GM15510 (cell line): ENCODE measurements around the gene RAP1GAP2.

Source experiments
- POLR2A ChIP-seq: IDR thresholded peaks from 3 replicates; pipeline ENCODE4 v1.6.1; 2011; ENCODE audit warnings: borderline replicate concordance; ENCODE audit not compliant: insufficient read length; ENCODE audit errors: extremely low read depth

The RAP1GAP2 gene

DNA sequence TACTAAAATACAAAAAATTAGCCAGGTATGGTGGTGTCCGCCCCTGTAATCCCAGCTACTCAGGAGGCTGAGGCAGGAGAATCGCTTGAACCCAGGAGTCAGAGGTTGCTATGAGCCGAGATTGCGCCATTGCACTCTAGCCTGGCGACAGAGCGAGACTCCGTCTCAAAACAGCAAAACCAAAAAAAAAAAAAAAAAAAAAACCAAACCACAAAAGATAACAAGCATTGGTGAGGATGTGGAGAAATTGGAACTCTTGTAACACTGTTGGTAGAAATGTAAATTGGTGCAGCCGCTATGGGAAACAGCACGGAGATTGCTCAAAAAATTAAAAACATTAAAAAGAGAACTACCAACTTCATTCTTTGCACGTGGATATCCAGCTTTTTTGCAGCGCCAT, 147.7 kb downstream of the RAP1GAP2 start:
- no peak for TF ChIP-seq POLR2A

DNA sequence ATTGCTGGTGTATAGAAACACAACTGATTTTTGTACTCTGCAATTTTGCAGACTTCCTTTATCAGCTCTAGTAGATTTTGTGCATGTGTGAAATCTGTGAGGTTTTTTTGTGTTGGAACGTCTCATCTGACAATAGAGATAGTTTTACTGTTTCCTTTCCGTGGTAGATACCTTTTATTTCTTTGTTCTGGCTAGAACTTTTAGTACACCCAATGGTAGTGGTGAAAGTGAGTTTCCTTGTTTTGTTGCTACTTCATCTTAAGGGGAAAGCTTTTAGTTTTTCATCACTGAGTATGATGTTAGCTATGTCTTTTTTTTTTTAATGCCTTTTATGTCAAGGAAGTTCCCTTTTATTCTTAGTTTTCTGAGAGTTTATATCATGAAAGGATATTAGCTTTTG, 149.1 kb downstream of the RAP1GAP2 start:
- no peak for TF ChIP-seq POLR2A

DNA sequence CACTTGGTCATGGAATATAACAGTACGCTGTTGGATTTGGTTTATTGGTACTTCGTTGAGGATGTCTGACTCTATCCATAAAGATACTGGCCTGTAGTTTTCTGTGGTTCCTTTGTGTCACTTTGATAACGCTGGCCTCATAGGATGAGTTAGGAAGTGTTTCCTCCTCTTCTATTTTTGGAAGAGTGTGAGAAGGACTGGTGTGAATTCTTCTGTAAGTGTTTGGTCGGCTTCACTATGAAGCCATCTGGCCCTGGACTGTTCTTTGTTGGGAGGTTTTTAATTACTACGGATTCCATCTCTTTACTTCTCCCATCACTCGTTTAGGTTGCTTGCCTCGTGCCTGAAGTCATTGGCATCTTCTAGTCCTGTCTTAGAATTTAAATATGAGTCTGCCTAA, 149.9 kb downstream of the RAP1GAP2 start:
- no peak for TF ChIP-seq POLR2A

DNA sequence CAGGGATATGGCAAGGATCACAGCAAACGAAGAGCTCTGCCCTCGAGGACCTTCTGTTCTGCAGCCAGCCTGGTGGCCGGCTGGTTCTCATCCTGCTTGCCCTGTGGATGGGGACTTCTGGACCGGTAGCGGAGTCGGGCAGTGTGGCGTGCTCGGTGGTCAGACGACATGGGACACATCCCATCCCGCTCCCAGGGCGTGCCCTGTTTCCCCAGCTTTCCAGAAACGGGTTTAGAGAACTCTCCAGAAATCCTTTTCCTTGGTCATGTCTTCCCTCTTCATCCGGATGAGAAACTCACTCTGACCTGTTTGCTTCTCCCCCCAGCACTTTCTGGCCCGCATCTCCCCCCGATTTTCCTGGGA, 151.3 kb downstream of the RAP1GAP2 start:
- no peak for TF ChIP-seq POLR2A

DNA sequence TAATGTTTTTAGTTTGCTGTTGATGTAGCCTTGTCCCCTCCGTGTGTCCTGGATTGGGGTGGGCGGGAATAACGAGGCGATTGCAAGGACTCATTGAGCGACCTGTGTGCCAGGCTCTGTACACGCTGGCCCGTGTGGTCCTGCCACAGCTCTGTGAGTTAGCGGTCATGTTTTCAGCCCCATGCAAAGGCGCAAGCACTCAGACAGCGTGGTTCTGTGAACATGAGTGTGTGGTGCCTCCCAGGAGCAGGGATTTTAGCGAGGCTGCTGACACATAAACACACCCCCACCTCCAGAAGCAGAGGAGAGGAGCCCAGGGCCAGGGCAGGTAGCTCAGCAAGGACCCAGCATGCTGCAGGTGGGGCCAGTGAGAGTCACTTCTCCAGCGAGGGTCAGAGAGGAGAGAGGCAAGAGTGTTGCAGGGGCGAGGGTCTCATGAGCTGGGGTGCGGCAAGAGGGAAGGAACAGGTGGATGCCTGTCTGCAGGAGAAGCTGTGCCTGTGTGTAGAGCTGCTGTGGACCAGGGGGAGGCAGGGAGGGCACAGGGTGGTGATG, 151.8 kb downstream of the RAP1GAP2 start:
- no peak for TF ChIP-seq POLR2A

DNA sequence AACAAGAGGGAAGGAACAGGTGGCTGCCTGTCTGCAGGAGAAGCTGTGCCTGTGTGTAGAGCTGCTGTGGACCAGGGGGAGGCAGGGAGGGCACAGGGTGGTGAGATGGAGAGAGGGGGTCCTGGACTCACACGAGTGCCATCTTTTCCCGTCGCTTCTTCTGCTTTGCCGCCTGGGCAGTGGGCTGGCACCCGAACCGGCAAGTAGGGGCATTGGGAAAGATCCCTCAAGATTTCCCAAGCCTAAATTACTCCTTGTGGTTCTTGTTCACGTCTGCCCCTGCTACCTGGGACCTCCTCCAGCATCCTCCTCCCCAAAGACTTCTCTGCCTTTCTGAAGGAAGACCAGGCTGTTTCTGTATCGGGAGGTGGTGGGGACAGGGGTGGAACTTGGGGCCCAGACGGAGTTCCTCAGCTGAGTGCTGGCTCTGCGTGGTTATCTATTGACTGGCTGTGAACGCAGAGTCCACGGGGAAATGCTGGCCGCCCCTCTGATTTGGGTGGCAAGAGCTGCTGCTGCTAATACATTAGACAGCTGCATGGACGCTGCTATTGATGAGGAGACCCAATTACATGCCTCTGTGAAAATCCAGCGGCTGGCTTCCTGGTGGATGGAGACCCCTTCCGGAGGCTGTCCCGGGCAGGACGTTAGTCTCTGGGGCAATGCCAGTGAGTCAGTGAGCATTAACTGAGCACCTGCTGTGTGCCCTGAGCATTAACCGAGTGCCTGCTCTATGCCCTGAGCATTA, 152.7 kb downstream of the RAP1GAP2 start:
- TF ChIP-seq POLR2A = no peak

DNA sequence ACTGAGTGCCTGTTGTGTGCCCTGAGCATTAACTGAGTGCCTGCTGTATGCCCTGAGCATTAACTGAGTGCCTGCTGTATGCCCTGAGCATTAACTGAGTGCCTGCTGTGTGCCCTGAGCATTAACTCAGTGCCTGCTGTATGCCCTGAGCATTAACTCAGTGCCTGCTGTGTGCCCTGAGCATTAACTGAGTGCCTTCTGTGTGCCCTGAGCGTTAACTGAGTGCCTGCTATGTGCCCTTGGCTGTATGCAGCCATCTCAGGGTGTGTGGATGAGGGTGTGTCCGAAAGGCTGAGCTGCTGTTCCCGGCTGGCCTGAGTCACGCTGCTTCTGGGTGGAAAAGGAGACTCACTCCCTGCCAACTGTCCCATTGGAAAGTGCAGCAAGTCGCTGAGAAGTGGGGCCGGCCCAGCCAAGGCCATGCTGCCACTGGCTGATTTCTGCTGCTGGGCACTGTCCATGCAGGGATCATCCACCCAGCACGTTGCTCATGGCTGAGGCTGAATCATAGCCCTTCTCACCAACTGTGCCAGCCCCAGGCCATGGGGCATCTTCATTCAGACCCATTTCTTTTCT, 153.3 kb downstream of the RAP1GAP2 start:
- no peak for TF ChIP-seq POLR2A

DNA sequence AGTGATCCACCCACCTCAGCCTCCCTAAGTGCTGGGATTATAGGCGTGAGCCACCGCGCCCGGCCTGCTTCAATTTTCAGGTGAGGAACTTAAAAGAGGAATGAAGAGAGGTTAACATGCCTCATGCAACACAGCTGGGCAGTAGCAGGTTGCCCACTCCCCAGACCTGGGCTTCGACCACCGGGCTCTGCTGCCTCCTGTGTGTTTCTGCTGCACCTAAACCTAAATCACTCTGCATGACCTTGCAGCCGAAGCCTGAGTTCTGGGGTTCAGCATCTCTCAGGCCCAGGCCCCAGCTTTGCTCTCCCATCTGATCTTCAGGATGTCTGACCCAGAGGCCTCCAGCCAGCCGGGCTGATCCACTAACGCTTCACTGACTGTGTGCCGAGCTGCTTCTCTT, 154.6 kb downstream of the RAP1GAP2 start:
- TF ChIP-seq POLR2A = no peak

DNA sequence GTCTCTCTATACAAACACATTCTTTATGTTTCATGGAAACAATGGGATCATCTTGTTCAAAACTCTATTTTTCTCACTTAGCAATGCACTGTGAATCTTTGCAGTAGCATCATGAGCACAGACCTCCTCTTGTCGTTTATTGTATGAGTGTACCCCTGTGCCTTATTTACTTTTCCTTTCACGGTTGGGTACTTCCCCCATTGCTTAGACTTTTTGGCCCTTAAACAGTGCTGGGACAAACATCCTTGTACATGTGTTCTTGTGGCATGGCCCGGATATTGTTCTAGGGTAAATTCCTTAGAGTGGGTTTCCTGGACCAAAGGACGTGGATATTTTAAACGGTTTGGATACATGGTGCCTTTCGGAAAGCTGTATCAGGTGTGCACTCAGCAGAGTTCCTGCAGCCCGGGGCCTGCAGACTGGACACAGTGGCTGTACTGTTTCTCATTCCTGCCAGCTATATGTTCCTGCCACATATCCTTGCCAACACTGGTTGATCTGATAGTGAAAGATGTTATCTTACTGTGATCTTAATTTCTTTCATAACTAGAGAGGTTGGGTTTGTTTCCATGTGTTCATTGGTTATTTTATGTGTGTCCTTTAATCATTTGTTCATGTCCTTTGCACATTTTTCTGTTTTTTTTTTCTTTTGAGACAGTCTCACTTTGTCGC, 156.1 kb downstream of the RAP1GAP2 start:
- no peak for TF ChIP-seq POLR2A

DNA sequence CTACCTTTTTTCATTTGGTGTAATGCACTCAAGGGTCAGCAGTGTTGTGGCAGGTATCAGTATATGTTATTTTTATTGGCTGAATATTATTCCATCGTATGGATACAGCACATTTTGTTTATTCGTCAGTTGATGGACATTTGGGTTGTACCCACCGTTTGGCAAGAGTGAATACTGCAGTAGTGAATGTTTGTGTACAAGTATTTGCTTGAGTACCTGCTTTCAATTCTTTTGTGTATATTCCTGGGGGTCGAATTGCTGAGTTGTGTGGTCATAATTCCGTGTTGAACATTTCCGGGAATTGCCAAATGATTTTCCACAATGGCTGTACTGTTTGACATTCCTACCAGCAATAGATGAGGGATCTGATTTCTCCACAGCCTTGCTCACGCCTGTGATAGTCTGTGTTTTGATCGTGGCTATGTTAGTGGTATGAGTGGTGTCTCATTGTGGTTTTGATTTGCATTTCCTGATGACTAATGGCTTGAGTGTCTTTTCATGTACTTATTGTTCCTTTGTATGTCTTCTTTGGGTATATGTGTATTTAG, 158.7 kb downstream of the RAP1GAP2 start:
- no peak for TF ChIP-seq POLR2A

DNA sequence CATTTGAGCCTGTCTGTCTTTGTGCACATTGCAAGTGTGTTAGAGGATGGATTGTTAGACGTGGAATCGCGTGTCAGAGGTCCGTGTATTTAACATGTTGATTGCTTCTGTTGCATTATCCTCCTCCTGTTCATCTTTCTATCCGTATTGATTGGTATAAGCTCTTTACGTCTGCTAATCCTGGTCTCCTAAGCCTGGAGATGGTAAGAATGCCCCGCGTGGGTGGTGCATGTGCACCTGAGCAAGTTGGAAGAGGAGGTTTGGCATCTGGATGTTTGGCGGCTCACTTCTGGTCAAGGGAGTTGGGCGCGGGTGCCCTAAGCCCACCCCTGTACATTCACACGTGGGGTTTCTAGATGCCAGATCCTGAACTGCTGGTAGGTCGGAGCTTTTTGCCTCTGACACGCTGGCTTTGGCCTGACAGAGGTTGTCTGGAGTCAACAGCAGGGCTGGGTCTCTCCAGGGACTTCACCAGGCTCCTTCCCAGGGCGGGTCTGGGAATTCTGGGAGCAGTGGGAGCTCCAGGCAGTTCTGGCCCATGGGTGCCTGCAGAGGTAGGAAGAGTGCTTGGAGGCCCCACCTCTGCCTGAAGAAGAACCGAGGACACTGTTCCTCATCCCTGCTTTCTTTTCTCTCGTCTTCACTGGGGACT, 159.8 kb downstream of the RAP1GAP2 start:
- TF ChIP-seq POLR2A = no peak

DNA sequence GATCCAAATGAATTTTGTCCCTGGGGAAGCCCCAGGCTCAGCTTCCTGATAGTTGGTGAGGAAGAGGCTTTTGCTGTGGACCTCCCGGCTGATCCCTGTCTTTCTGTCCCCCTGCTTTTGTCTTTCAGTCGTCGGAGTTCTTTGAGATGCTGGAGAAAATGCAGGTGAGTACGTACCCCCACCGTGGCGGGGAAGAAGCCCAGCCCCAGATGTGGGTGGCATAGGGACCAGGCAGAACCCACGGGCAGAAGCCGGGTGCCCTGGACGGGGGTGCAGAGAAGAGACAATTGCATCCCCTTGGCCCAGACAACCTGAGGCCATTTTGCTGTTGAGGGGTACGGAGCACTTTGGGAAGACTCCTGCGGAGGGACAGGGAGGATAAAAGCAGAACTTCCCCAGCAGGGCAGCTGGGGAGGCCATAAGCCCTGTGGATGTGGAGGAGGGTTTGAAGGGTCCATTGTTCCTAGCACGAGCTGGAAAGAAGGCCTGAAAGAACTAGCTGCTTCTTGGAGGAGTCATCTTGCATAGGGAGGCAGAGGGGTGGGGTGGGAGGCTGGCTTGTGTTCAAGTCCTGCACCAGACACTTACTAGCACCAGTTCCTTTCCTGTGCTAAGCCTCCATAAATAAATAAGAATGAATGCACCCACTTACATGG, 161.5 kb downstream of the RAP1GAP2 start:
- TF ChIP-seq POLR2A = no peak

DNA sequence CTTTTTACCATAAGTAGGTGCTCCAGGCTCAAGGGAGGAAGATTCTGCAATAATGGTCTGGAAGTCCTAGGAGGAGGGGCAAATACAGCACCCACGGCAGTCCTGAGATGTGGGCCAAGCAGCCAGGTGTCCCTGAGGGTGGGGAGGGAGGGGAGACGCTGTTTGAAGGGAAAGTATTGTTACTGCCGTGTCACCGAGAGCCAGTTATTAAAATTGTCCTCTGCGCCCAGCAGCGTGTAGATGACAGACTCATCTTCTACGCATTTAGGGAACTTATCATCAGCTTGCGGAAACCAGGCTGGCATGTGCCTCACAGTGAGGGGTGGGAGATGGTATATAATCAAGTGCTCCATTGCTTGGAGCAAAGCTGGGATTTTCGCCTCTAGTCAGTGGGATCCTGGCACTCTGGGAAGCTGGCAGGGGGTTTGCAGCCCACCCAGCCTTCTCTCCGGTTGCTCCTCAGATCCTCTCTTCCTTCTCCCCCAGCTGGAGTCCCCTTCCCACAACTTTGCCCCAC, 162.5 kb downstream of the RAP1GAP2 start:
- no peak for TF ChIP-seq POLR2A
